Measurements from ENCODE around the gene HIBADH.

DNA sequence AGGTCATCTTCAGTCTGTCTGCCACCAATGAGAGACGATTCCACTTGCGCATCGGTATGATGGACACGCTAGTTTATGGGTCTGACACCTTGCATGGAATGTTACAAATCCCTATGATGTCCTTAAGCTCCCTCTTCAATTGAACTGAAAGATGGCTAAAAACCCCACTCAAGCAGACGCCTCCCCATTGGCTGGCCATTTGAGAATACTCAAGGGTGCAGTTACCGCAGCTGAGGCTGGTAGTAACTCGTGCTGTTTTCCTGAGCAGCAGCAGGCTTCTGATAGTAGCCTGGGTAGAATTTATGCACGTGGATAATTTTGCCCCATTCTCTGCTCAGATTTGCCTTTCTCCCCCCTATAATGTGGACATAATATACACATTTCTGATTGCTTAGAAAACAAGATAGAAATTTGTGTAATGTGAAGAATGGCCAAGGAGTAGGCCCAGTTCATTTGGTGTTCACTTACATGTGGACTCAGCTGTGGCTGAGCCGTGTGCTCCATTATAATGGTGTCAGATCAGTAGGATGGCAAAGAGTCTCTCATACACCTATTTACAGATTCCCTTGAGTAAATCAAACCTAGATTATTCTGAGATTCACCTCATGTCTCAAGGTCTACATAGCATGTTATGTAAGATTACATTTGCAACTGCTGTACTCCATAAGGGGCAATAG is 142.8 kb downstream of the HIBADH start:
- TF ChIP-seq POU6F1 (CRISPR knock-in tag; IDR thresholded peaks at IDR 0.05; ENCODE audit: borderline replicate concordance, low read depth), result no peak
- no peak for TF ChIP-seq PATZ1 (CRISPR knock-in tag; IDR thresholded peaks at IDR 0.05; ENCODE audit: borderline replicate concordance)
- TF ChIP-seq ESRRG (CRISPR knock-in tag; IDR thresholded peaks at IDR 0.05), result no peak
- TF ChIP-seq RARB (CRISPR knock-in tag; IDR thresholded peaks at IDR 0.05), result no peak
- no peak for TF ChIP-seq ZFP3 (CRISPR knock-in tag; IDR thresholded peaks at IDR 0.05)
- no peak for TF ChIP-seq CSRNP3 (CRISPR knock-in tag; IDR thresholded peaks at IDR 0.05)
- no peak for TF ChIP-seq ISL1 (CRISPR knock-in tag; IDR thresholded peaks at IDR 0.05)
- no peak for TF ChIP-seq PPARA (CRISPR knock-in tag; IDR thresholded peaks at IDR 0.05; ENCODE audit: borderline replicate concordance)
- no peak for TF ChIP-seq TCF4 (CRISPR knock-in tag; IDR thresholded peaks at IDR 0.05; ENCODE audit: borderline replicate concordance)
- TF ChIP-seq CREB5 (CRISPR knock-in tag; IDR thresholded peaks at IDR 0.05; ENCODE audit: low read depth), result no peak
- TF ChIP-seq TSHZ2 (CRISPR knock-in tag; IDR thresholded peaks at IDR 0.05), result no peak

All from SK-N-SH treated with all-trans-retinoic acid at 6 μM for 48 hours (cell line).